Mesendoderm (in vitro differentiated cells): ENCODE results near the gene MAGEA3.
"Not testable (repeated sequence)": the region's sequence is repeated elsewhere in the genome, so short reads cannot be mapped to it uniquely, and the experiment has no call there.

Source experiments
- DNase-seq: peaks from one replicate; pipeline ENCODE4 v3.0.0; 2013
- H2AK5ac ChIP-seq: 2 replicates; pipeline ENCODE4 v1.6.1; 2013; ENCODE audit warnings: low read length, inconsistent platforms
- H2BK120ac ChIP-seq: 2 replicates; pipeline ENCODE4 v1.6.1; 2013; ENCODE audit warnings: low read depth, mild to moderate bottlenecking, low read length, moderate library complexity, mixed read lengths
- H2BK15ac ChIP-seq: replicated peaks from 2 replicates; pipeline ENCODE4 v1.6.1; 2013; ENCODE audit warnings: low read depth, mild to moderate bottlenecking, moderate library complexity
- H2BK5ac ChIP-seq: 2 replicates; pipeline ENCODE4 v1.6.1; 2013; ENCODE audit warnings: low read length, inconsistent platforms
- H3K18ac ChIP-seq: 2 replicates; pipeline ENCODE4 v1.6.1; 2013; ENCODE audit warnings: mild to moderate bottlenecking, low read length, mixed read lengths
- H3K23ac ChIP-seq: one replicate; pipeline ENCODE4 v1.6.1; 2013; ENCODE audit warnings: low read length
- H3K27ac ChIP-seq: 2 replicates; pipeline ENCODE4 v1.5.1; 2013; ENCODE audit warnings: low read depth, mild to moderate bottlenecking, inconsistent platforms, low read length, moderate library complexity
- H3K27me3 ChIP-seq: 2 replicates; pipeline ENCODE4 v1.6.1; 2013; ENCODE audit warnings: low read length, control low read depth, mild to moderate bottlenecking, inconsistent platforms; ENCODE audit not compliant: insufficient read depth, poor library complexity
- H3K36me3 ChIP-seq: 2 replicates; pipeline ENCODE4 v1.6.1; 2013; ENCODE audit warnings: low read length, inconsistent platforms; ENCODE audit not compliant: control insufficient read depth, insufficient read depth
- H3K4ac ChIP-seq: one replicate; pipeline ENCODE4 v1.6.1; 2013; ENCODE audit warnings: low read depth, mild to moderate bottlenecking, low read length, moderate library complexity
- H3K4me1 ChIP-seq: 2 replicates; pipeline ENCODE4 v1.6.1; 2013; ENCODE audit warnings: low read depth, low read length, inconsistent platforms; ENCODE audit not compliant: control insufficient read depth
- H3K4me2 ChIP-seq: 2 replicates; pipeline ENCODE4 v1.6.1; 2013; ENCODE audit warnings: low read length
- H3K4me3 ChIP-seq: 2 replicates; pipeline ENCODE4 v1.5.1; 2013; ENCODE audit warnings: mild to moderate bottlenecking, low read length
- H3K56ac ChIP-seq: one replicate; pipeline ENCODE4 v1.6.1; 2013; ENCODE audit warnings: low read length
- H3K79me1 ChIP-seq: 2 replicates; pipeline ENCODE4 v1.6.1; 2013; ENCODE audit warnings: low read length, inconsistent platforms
- H3K79me2 ChIP-seq: 2 replicates; pipeline ENCODE4 v1.6.1; 2013; ENCODE audit warnings: mild to moderate bottlenecking, low read length; ENCODE audit not compliant: control insufficient read depth, insufficient read depth
- H3K9ac ChIP-seq: 2 replicates; pipeline ENCODE4 v1.6.1; 2013; ENCODE audit warnings: low read length, inconsistent platforms
- H4K5ac ChIP-seq: one replicate; pipeline ENCODE4 v1.6.1; 2013; ENCODE audit warnings: low read length
- H4K8ac ChIP-seq: one replicate; pipeline ENCODE4 v1.6.1; 2013; ENCODE audit warnings: low read depth, mild to moderate bottlenecking, control low read depth, low read length, moderate library complexity
- WGBS: extraction: QIAGEN DNeasy Blood & Tissue Kit; methylation state at CpG from one replicate; pipeline ENCODE4 v1.1.7; 2013; ENCODE audit warnings: low lambda C conversion rate, missing lambda C conversion rate; ENCODE audit not compliant: insufficient coverage; ENCODE audit errors: extremely low coverage; 5-methylcytosine and 5-hydroxymethylcytosine counted together

Gene MAGEA3

GRCh38 chrX:152706500-152706899, 7.9 kb downstream of the MAGEA3 start:
- H2BK5ac ChIP-seq, H3K56ac ChIP-seq, H4K8ac ChIP-seq, H2BK15ac ChIP-seq, H3K4ac ChIP-seq, H3K36me3 ChIP-seq, H3K4me3 ChIP-seq, H4K5ac ChIP-seq, H2BK120ac ChIP-seq, H3K4me2 ChIP-seq, DNase-seq, H3K79me1 ChIP-seq, H3K23ac ChIP-seq, H2AK5ac ChIP-seq, H3K9ac ChIP-seq, H3K27ac ChIP-seq, H3K18ac ChIP-seq, H3K27me3 ChIP-seq, H3K4me1 ChIP-seq, H3K79me2 ChIP-seq: not testable (repeated sequence)
- no CpG with 5 or more reads among the region's 7 CpGs for WGBS

GRCh38 chrX:152709173-152709572, 10.6 kb downstream of the MAGEA3 start, which contains the start of gene CSAG2:
Gene CSAG2, minus strand, starts transcription at chrX:152709273. Its CDS starts 161 bp downstream, at chrX:152709112.
- no CpG with 5 or more reads among the region's 2 CpGs for WGBS
- H2AK5ac ChIP-seq = not testable (repeated sequence)

GRCh38 chrX:152713195-152713594, 14.6 kb downstream of the MAGEA3 start:
- H2BK15ac ChIP-seq, H3K23ac ChIP-seq, H3K4ac ChIP-seq, H4K5ac ChIP-seq, H3K79me1 ChIP-seq, H3K4me3 ChIP-seq, H2AK5ac ChIP-seq, H3K36me3 ChIP-seq, H2BK120ac ChIP-seq, DNase-seq, H2BK5ac ChIP-seq, H4K8ac ChIP-seq, H3K27me3 ChIP-seq, H3K9ac ChIP-seq, H3K79me2 ChIP-seq, H3K4me1 ChIP-seq, H3K27ac ChIP-seq, H3K18ac ChIP-seq, H3K56ac ChIP-seq, H3K4me2 ChIP-seq: not testable (repeated sequence)
- no CpG with 5 or more reads among the region's 5 CpGs for WGBS

More at GRCh38 chrX:152709173-152709572, 10.6 kb downstream of the MAGEA3 start, which contains the start of gene CSAG2:
- H2BK120ac ChIP-seq, H3K18ac ChIP-seq, H3K4me1 ChIP-seq, H4K8ac ChIP-seq, H3K27me3 ChIP-seq, H3K56ac ChIP-seq, H3K23ac ChIP-seq, H2BK15ac ChIP-seq, H3K79me1 ChIP-seq, H3K4me3 ChIP-seq, H3K9ac ChIP-seq, H3K36me3 ChIP-seq, DNase-seq, H4K5ac ChIP-seq, H3K4me2 ChIP-seq, H2BK5ac ChIP-seq, H3K79me2 ChIP-seq, H3K27ac ChIP-seq, H3K4ac ChIP-seq: not testable (repeated sequence)

GRCh38 chrX:152713815-152714787, 15.5 kb downstream of the MAGEA3 start, which contains the start of gene MAGEA2B:
Gene MAGEA2B, plus strand, starts transcription at chrX:152714628. Its CDS starts 2,479 bp downstream, at chrX:152717107.
- not testable (repeated sequence) for H3K9ac ChIP-seq, H3K79me1 ChIP-seq, H3K27ac ChIP-seq, H2BK15ac ChIP-seq, H3K4me1 ChIP-seq, H2AK5ac ChIP-seq, H2BK120ac ChIP-seq, H3K4me2 ChIP-seq, H3K23ac ChIP-seq, H4K5ac ChIP-seq, H3K4ac ChIP-seq, H2BK5ac ChIP-seq, H4K8ac ChIP-seq, H3K4me3 ChIP-seq, DNase-seq, H3K56ac ChIP-seq, H3K27me3 ChIP-seq, H3K79me2 ChIP-seq, H3K36me3 ChIP-seq, H3K18ac ChIP-seq
- no CpG with 5 or more reads among the region's 35 CpGs for WGBS

GRCh38 chrX:152725409-152725808, 26.8 kb downstream of the MAGEA3 start:
- H2AK5ac ChIP-seq = no peak overlapping the region
- no peak overlapping the region for H3K18ac ChIP-seq
- no peaks in the 10 kb centered on the region for H3K4me1 ChIP-seq
- H2BK15ac ChIP-seq = no peak overlapping the region
- no peak overlapping the region for H2BK120ac ChIP-seq
- H3K9ac ChIP-seq = no peak overlapping the region
- no peak overlapping the region for H3K4me3 ChIP-seq
- no peak overlapping the region for H3K4ac ChIP-seq
- H3K27ac ChIP-seq = no peak overlapping the region
- no peaks in the 10 kb centered on the region for H3K79me1 ChIP-seq
- no peak overlapping the region for H3K56ac ChIP-seq
- H3K4me2 ChIP-seq = no peak overlapping the region
- no CpG with 5 or more reads among the region's 7 CpGs for WGBS
- H2BK5ac ChIP-seq = no peak overlapping the region
- no peak overlapping the region for H4K5ac ChIP-seq
- H4K8ac ChIP-seq = no peak overlapping the region
- no peaks in the 10 kb centered on the region for H3K79me2 ChIP-seq
- DNase-seq = no peak
- no peaks in the 10 kb centered on the region for H3K27me3 ChIP-seq
- H3K23ac ChIP-seq = no peak overlapping the region
- H3K36me3 ChIP-seq = no peaks in the 10 kb centered on the region
